ENCODE results near the gene GLT6D1.

GLT6D1 gene

DNA sequence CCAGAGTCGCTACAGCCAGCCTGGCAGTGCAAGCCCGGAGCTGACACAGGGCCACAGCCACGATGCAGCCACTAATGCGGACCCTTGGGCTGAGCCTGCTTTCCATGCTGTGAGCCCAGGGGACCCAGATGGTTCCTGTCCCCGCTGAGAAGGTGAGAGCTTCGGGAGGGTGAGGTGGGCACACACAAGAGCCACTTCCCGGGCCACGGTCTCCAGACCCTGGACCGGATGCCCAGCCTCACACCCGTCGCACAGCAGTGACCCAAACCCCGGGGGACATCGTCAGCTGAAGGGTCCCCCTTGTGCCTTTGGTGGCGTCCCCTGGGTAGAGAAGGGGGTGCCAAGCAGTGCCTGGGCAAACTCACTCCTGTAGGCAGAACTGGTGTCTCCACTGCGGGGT is 64.4 kb downstream of the GLT6D1 start:
- no peaks in the 10 kb centered on the region for H4K20me1 ChIP-seq (ENCODE audit: low read depth, low read length)
- no peak overlapping the region for H2AFZ ChIP-seq (ENCODE audit: low read depth, low read length, severe bottlenecking)
- H3K79me2 ChIP-seq (ENCODE audit: insufficient read depth, low read length), result no peaks in the 10 kb centered on the region
- TF ChIP-seq, protein P1, sequence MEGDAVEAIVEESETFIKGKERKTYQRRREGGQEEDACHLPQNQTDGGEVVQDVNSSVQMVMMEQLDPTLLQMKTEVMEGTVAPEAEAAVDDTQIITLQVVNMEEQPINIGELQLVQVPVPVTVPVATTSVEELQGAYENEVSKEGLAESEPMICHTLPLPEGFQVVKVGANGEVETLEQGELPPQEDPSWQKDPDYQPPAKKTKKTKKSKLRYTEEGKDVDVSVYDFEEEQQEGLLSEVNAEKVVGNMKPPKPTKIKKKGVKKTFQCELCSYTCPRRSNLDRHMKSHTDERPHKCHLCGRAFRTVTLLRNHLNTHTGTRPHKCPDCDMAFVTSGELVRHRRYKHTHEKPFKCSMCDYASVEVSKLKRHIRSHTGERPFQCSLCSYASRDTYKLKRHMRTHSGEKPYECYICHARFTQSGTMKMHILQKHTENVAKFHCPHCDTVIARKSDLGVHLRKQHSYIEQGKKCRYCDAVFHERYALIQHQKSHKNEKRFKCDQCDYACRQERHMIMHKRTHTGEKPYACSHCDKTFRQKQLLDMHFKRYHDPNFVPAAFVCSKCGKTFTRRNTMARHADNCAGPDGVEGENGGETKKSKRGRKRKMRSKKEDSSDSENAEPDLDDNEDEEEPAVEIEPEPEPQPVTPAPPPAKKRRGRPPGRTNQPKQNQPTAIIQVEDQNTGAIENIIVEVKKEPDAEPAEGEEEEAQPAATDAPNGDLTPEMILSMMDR (IDR thresholded peaks at IDR 0.05; ENCODE audit: insufficient read depth, low read length, poor library complexity, severe bottlenecking), result no peak
- no peak for TF ChIP-seq EZH2phosphoT487 (conservative IDR thresholded peaks at IDR 0.05; ENCODE audit: low read length)
- H3K9me2 ChIP-seq (replicated peaks; ENCODE audit: insufficient read depth, low read length), result no peaks in the 10 kb centered on the region
- H3K27ac ChIP-seq (ENCODE audit: low read depth, low read length), result no peak overlapping the region
- H3K36me3 ChIP-seq (ENCODE audit: low read length), result no peaks in the 10 kb centered on the region
- H3K4me2 ChIP-seq (ENCODE audit: low read depth, low read length, poor library complexity, severe bottlenecking), result no peak overlapping the region
- no peaks in the 10 kb centered on the region for H3K27me3 ChIP-seq (ENCODE audit: low read length)
- no peak overlapping the region for H3K9ac ChIP-seq (ENCODE audit: low read length)
- no peaks in the 10 kb centered on the region for H3F3A ChIP-seq (ENCODE audit: insufficient read depth)
- H3K9me3 ChIP-seq (ENCODE audit: insufficient read depth, low read length), result no peaks in the 10 kb centered on the region
- H3K4me3 ChIP-seq (ENCODE audit: insufficient read depth, low read length, poor library complexity, severe bottlenecking), result no peak overlapping the region

DNA sequence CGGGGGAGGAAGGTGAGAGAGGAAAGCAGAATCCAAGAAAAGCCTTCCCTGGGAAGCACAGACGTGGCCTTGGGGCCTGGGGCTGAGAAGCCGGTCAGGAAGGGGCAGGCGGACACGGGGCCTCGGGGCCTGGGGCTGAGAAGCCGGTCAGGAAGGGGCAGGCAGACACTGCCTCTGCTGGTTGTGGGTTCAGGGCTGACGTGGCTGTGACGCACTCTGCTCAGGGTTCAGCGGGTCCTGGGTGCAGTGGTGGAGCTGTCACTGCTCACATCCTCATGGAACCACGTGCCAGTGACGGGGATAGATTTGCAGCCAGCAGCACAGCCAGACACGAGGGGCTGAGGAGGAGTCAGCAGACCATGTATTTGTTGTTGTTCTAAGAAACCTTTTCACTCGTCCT is 65.0 kb downstream of the GLT6D1 start:
- H3F3A ChIP-seq (ENCODE audit: insufficient read depth), result no peaks in the 10 kb centered on the region
- H3K36me3 ChIP-seq (ENCODE audit: low read length), result no peaks in the 10 kb centered on the region
- no peaks in the 10 kb centered on the region for H3K79me2 ChIP-seq (ENCODE audit: insufficient read depth, low read length)
- no peaks in the 10 kb centered on the region for H3K27me3 ChIP-seq (ENCODE audit: low read length)
- H4K20me1 ChIP-seq (ENCODE audit: low read depth, low read length), result no peaks in the 10 kb centered on the region
- no peak overlapping the region for H2AFZ ChIP-seq (ENCODE audit: low read depth, low read length, severe bottlenecking)
- no peak for TF ChIP-seq EZH2phosphoT487 (conservative IDR thresholded peaks at IDR 0.05; ENCODE audit: low read length)
- TF ChIP-seq, protein P1 (IDR thresholded peaks at IDR 0.05; ENCODE audit: insufficient read depth, low read length, poor library complexity, severe bottlenecking), result no peak
- no peak overlapping the region for H3K4me3 ChIP-seq (ENCODE audit: insufficient read depth, low read length, poor library complexity, severe bottlenecking)
- H3K4me2 ChIP-seq (ENCODE audit: low read depth, low read length, poor library complexity, severe bottlenecking), result no peak overlapping the region
- no peak overlapping the region for H3K27ac ChIP-seq (ENCODE audit: low read depth, low read length)
- no peaks in the 10 kb centered on the region for H3K9me3 ChIP-seq (ENCODE audit: insufficient read depth, low read length)
- H3K9me2 ChIP-seq (replicated peaks; ENCODE audit: insufficient read depth, low read length), result no peaks in the 10 kb centered on the region
- no peak overlapping the region for H3K9ac ChIP-seq (ENCODE audit: low read length)

All from SU-DHL-6 (cell line).